Fibroblast of pulmonary artery (primary cell): ENCODE results near the gene THEMIS2.

Source experiments
- DNase-seq: peaks from one replicate; pipeline ENCODE4 v3.0.0-alpha.2; 2010; ENCODE audit warnings: low read depth
- H3K4me3 ChIP-seq: replicated peaks from 2 replicates; pipeline ENCODE4 v1.5.1; 2011; ENCODE audit warnings: low read depth, mild to moderate bottlenecking, control low read depth, low read length, moderate library complexity
- CTCF ChIP-seq: IDR thresholded peaks from 2 replicates; pipeline ENCODE4 v1.5.1; 2011; ENCODE audit warnings: mild to moderate bottlenecking, control low read depth, low read length, inconsistent platforms; ENCODE audit errors: missing control alignments

Gene THEMIS2

GRCh38 chr1:27882543-27882903 is 10.2 kb downstream of the THEMIS2 start:
- no peak for TF ChIP-seq CTCF
- H3K4me3 ChIP-seq: no peak overlapping the region
- no peak for DNase-seq

GRCh38 chr1:27883536-27883935 is 11.2 kb downstream of the THEMIS2 start:
- DNase-seq: no peak
- no peak overlapping the region for H3K4me3 ChIP-seq
- TF ChIP-seq CTCF: no peak

GRCh38 chr1:27884006-27884954 is 11.9 kb downstream of the THEMIS2 start:
- TF ChIP-seq CTCF: no peak
- no peak for DNase-seq
- no peak overlapping the region for H3K4me3 ChIP-seq

- H3K4me3 ChIP-seq: no peak overlapping the region
- no peak for TF ChIP-seq CTCF
- DNase-seq: no peak
These were observed 12.8 kb downstream of the THEMIS2 start for GRCh38 chr1:27885114-27885528.

GRCh38 chr1:27885621-27886352 is 13.4 kb downstream of the THEMIS2 start:
- no peak overlapping the region for H3K4me3 ChIP-seq
- TF ChIP-seq CTCF: no peak
- DNase-seq: no peak

GRCh38 chr1:27886353-27886679 is 14.0 kb downstream of the THEMIS2 start:
- TF ChIP-seq CTCF: no peak
- no peak for DNase-seq
- no peak overlapping the region for H3K4me3 ChIP-seq
